DND-41 (cell line): Measurements from ENCODE around the gene HP.

Source experiments
- CTCF ChIP-seq: IDR thresholded peaks from 2 replicates; pipeline ENCODE4 v1.5.1; 2012; ENCODE audit warnings: borderline replicate concordance, low read length, moderate library complexity, mild to moderate bottlenecking; ENCODE audit not compliant: poor library complexity, severe bottlenecking; ENCODE audit errors: extremely low read depth
- EZH2 ChIP-seq: IDR thresholded peaks from 3 replicates; pipeline ENCODE4 v1.6.1; 2012; ENCODE audit warnings: borderline replicate concordance, low read depth, mild to moderate bottlenecking, moderate library complexity, low read length, inconsistent platforms; ENCODE audit not compliant: severe bottlenecking

GRCh38 chr16:72093448-72094265, 39.4 kb downstream of the HP start, which contains the start of the genes DHX38 and TXNL4B:
- no peak for TF ChIP-seq CTCF
- no peak for TF ChIP-seq EZH2
